PC-9 (cell line): ENCODE measurements around the gene RPL13.

Source experiments
- EZH2 ChIP-seq: fragments of 200-600 bp; sonication (generic); IDR thresholded peaks from 2 replicates; pipeline ENCODE4 v1.8.0; 2017; ENCODE audit warnings: antibody characterized with exemption, low read depth
- TF ChIP-seq, protein P1 (sequence below): fragments of 200-600 bp; sonication (generic); conservative IDR thresholded peaks from 2 replicates; pipeline ENCODE4 v1.6.1; 2017; ENCODE audit warnings: mixed run types, antibody characterized with exemption, mild to moderate bottlenecking, moderate library complexity

DNA sequence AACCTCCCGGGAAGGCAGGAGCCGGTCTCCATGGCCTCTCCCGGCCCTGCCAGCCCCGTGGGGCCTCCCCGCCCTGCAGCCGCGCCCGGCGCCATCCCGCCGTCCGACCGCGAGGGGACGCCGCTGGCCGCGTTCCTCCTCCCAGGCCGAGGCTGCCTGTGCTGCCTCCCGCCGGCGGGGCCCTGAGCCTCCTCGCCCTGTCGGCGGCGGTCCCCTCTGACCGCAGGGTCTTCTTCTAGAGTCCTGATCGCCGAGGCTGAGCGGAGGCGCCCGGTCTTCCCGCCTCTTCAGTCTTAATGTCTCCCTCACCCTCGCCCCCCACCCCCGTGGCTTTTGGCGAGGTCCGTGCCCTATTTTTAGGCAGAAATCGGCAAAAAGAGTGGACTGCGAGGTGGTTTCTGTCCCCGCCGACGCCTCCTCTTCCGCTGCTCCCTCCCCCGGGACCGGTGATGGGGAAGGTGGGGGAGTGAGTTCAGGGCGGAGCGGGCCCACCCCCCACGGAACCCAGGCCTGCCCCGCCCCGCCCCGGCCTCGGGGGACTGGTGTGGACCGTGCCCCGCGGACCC lies 14.3 kb downstream of the RPL13 start:
- TF ChIP-seq, protein P1, sequence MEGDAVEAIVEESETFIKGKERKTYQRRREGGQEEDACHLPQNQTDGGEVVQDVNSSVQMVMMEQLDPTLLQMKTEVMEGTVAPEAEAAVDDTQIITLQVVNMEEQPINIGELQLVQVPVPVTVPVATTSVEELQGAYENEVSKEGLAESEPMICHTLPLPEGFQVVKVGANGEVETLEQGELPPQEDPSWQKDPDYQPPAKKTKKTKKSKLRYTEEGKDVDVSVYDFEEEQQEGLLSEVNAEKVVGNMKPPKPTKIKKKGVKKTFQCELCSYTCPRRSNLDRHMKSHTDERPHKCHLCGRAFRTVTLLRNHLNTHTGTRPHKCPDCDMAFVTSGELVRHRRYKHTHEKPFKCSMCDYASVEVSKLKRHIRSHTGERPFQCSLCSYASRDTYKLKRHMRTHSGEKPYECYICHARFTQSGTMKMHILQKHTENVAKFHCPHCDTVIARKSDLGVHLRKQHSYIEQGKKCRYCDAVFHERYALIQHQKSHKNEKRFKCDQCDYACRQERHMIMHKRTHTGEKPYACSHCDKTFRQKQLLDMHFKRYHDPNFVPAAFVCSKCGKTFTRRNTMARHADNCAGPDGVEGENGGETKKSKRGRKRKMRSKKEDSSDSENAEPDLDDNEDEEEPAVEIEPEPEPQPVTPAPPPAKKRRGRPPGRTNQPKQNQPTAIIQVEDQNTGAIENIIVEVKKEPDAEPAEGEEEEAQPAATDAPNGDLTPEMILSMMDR: peak; percentile 65; the same call in 1 of the 2 replicates
- no peak for TF ChIP-seq EZH2
